GM12875 (cell line): ENCODE results near the gene LHFPL6.

Source experiments
- H3K4me3 ChIP-seq: one replicate; pipeline ENCODE4 v1.5.1; 2011; ENCODE audit warnings: low read depth, low read length, control low read depth
- TF ChIP-seq, protein P1 (sequence below): IDR thresholded peaks from 2 replicates; pipeline ENCODE4 v1.5.1; 2011; ENCODE audit warnings: low read depth, mild to moderate bottlenecking, control low read depth, inconsistent platforms, low read length, moderate library complexity, borderline replicate concordance; ENCODE audit not compliant: insufficient read depth

LHFPL6 gene

DNA sequence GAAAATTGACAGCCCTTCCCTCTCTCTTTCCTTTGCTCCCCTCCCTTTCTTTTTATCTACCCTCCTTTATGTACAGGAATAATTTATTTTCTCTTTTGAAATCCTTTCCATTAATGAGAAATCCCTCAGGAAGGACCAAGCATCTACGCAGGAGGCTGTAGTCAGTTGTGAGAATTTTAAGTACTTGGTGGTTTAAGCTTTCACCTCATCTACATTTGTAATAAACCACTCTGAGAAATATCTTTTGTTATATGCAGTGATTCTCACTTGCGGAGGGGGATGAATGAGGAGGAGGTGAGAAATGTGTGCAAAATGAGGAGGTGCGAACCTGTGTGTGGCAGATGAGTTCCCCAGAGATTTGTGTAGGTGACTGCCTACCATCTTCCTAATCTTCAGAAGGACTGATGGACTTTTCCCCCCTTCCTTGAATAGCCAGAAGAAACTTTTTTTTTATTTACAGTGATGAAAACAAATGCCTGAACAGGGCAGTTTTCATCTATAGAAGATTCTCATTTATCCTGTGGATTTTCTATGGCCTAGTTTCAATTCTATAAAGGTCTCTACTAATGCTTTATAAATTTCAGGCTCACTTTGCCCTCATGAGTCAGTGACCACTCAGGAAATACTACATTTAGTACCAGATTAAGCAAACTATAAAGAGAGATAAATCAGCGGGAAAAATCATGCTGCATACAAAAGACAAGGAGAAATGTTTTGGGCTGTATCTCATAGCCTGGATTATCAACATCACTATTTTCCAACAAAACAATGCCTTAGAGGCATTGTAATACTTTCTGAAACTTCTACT, 118.3 kb downstream of the LHFPL6 start:
- TF ChIP-seq, protein P1, sequence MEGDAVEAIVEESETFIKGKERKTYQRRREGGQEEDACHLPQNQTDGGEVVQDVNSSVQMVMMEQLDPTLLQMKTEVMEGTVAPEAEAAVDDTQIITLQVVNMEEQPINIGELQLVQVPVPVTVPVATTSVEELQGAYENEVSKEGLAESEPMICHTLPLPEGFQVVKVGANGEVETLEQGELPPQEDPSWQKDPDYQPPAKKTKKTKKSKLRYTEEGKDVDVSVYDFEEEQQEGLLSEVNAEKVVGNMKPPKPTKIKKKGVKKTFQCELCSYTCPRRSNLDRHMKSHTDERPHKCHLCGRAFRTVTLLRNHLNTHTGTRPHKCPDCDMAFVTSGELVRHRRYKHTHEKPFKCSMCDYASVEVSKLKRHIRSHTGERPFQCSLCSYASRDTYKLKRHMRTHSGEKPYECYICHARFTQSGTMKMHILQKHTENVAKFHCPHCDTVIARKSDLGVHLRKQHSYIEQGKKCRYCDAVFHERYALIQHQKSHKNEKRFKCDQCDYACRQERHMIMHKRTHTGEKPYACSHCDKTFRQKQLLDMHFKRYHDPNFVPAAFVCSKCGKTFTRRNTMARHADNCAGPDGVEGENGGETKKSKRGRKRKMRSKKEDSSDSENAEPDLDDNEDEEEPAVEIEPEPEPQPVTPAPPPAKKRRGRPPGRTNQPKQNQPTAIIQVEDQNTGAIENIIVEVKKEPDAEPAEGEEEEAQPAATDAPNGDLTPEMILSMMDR = no peak
- no peak overlapping the region for H3K4me3 ChIP-seq

DNA sequence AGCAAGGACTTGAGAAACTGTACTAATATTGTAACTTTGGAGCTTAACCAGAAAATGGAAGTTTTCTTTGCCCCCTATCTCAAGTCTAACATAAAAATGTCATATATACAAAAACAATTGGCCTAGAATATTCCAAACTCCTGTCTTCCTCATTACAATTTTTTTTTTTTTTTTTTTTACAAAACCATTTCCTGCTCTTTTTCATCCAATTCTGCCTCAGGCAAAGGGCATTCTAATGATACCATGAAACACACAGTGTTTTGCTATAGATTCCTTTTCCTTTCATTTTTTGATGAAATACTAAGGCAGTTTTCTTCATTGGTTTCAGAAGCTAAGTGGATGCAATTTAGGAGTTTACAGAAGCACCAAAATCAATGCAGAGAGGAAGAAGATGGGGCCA, 119.7 kb downstream of the LHFPL6 start:
- no peak overlapping the region for H3K4me3 ChIP-seq
- TF ChIP-seq, protein P1 = no peak

DNA sequence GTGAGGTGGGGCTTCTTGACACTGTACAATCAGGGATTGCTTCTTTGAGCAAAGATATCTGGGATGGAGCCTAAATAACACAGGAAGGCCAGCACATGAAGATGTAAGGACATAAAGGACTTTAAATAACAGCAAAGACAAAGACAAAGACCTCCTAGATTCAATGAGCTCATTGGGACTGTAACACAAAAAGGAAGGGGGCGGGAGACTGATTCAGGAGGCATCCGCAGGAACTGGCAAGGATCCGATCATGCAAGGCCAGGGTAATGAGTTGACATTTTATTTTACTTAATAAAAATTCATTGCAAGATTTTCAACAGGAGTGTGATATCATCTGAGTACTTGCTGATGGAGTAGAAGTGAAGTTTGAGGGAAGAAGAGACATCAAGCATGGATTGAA, 121.5 kb downstream of the LHFPL6 start:
- TF ChIP-seq, protein P1 = no peak
- no peak overlapping the region for H3K4me3 ChIP-seq

DNA sequence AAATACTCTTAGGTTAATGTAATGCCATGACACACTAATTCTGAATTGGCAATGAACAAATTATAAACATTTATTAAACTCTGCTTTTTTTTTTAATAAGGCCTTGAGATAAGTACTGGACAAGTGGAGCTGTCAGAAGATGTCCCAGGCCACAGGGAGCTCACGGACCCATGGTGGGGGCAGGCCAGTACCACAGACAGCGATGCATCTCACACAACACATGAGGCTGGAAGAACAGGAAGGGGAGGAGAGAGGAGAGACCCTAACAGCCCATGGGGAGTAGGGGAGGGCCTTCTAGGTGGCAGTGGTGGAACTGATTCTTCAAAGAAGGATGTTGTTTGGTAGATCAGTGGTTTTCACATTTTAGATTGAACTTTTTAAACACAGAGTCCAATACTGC, 128.4 kb downstream of the LHFPL6 start:
- TF ChIP-seq, protein P1 = no peak
- no peak overlapping the region for H3K4me3 ChIP-seq

DNA sequence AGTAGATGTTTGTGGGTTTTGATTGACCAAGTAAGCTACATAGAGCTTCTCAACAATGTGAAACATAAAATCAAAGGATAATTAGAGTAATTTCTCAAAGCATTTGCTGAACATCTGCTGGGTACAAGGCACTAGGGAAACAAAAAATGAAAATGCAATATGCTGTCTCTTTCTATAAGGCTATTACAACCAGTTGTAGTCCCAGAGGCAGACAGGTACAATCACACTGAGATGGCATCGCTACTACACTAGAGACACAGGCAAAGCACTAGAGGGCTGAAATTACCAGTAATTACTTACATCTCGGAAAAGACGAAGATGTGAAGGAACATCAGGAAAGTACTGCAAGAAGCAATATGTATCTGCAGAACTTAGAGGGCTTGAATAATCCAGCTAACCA, 133.3 kb downstream of the LHFPL6 start:
- TF ChIP-seq, protein P1 = no peak
- no peak overlapping the region for H3K4me3 ChIP-seq

DNA sequence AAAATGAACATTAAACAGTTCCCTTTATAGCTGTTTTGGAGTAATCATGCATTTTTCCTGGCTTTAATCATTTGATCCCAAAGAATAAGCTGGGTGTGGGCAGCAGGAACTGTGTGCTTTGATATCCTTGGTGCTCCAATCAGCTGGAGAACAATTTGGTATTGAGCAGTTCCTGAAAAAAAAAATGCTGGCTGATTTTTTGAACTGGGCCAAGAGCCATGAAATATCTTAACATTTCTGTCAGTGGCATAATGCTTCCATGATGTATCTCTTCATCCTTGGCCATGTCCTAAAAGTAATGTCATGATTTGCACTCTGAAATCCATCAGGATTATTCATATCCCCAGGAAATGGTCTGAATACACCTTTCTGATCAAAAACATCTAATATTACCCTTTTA, 134.7 kb downstream of the LHFPL6 start:
- TF ChIP-seq, protein P1 = no peak
- no peak overlapping the region for H3K4me3 ChIP-seq

DNA sequence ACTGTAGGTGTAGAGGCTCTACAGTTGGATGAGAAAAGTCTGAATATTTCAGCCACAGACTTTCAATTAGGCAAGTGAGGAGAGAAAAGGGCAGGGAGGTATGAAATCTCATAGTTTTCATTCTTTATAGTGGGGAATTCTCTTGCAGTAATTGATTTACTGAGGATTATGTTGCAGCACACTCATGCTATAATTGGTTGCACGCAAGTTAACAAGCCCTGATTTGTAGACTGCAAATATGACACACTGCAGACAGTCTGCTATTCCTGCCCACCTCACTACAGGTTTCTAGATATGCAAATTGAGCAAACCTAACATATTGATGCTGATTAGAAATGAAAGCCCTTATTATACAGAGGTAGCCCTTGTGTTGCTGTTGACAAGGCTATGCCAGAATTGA, 139.4 kb downstream of the LHFPL6 start:
- TF ChIP-seq, protein P1 = no peak
- no peak overlapping the region for H3K4me3 ChIP-seq
